Stimulated activated naive CD8-positive, alpha-beta T cell treated with anti-CD3 and anti-CD28 coated beads, Interleukin-15, amount 100 ng/mL, for 72 hours (primary cell): ENCODE data around the gene GNAL.

ENCODE experiments used
- ATAC-seq: fragments of 150-1000 bp; cut with Tn5 transposase; 2 replicates; pipeline ENCODE4 v1.10.0; 2021; ENCODE audit warnings: mild to moderate bottlenecking, moderate library complexity
- DNase-seq, 2 donors: peaks; one replicate each; pipeline ENCODE4 v3.0.0; 2021 to 2022
- H3K27ac Mint-ChIP-seq, 2 donors: one replicate each; pipeline ENCODE4 v1.8.0; 2022; ENCODE audit warnings: mild to moderate bottlenecking in 2 of 2, mixed read lengths in 2 of 2, moderate library complexity in 2 of 2
- H3K27me3 Mint-ChIP-seq: one replicate; pipeline ENCODE4 v1.8.0; 2022; ENCODE audit warnings: mixed read lengths
- H3K4me1 Mint-ChIP-seq: one replicate; pipeline ENCODE4 v1.8.0; 2022; ENCODE audit warnings: mild to moderate bottlenecking, mixed read lengths
- H3K4me3 Mint-ChIP-seq, 2 donors: one replicate each; pipeline ENCODE4 v1.8.0; 2022; ENCODE audit warnings: mild to moderate bottlenecking in 2 of 2, mixed read lengths in 2 of 2, moderate library complexity in 1 of 2
- H3K9me3 Mint-ChIP-seq, 2 donors: one replicate each; pipeline ENCODE4 v1.8.0; 2022; ENCODE audit warnings: mixed read lengths in 2 of 2

GNAL gene

GRCh38 chr18:11868230-11868629, 179.2 kb downstream of the GNAL start:
- peaks cover 6% of the 10 kb centered on the region for H3K4me1 Mint-ChIP-seq
- H3K27ac Mint-ChIP-seq = no peak overlapping the region
- H3K27me3 Mint-ChIP-seq = peaks cover 8% of the 10 kb centered on the region
- no peak for DNase-seq
- no peak for ATAC-seq
- H3K4me3 Mint-ChIP-seq = no peak overlapping the region
- H3K9me3 Mint-ChIP-seq = no peaks in the 10 kb centered on the region

GRCh38 chr18:11871501-11871900, 182.4 kb downstream of the GNAL start:
- DNase-seq = no peak
- Mint-ChIP-seq H3K27ac (no peak overlapping the region), H3K4me1 (peaks cover 6% of the 10 kb centered on the region), H3K27me3 (peaks cover 4% of the 10 kb centered on the region), H3K4me3 (no peak overlapping the region), H3K9me3 (peaks cover 0 to 7% of the 10 kb centered on the region in 2 donors)
- ATAC-seq = no peak

GRCh38 chr18:11872479-11873136, 183.5 kb downstream of the GNAL start:
- ATAC-seq (no peak), DNase-seq (no peak)
- peaks cover 6% of the 10 kb centered on the region for H3K4me1 Mint-ChIP-seq
- H3K27me3 Mint-ChIP-seq = no peaks in the 10 kb centered on the region
- H3K9me3 Mint-ChIP-seq = peaks cover 0 to 7% of the 10 kb centered on the region in 2 donors
- H3K4me3 Mint-ChIP-seq = no peak overlapping the region
- H3K27ac Mint-ChIP-seq = no peak overlapping the region

GRCh38 chr18:11873670-11874340, 184.7 kb downstream of the GNAL start:
- DNase-seq = no peak
- ATAC-seq = no peak
- Mint-ChIP-seq H3K4me1 (peaks cover 6% of the 10 kb centered on the region), H3K27ac (no peak overlapping the region), H3K9me3 (peaks cover 0 to 7% of the 10 kb centered on the region in 2 donors), H3K27me3 (no peaks in the 10 kb centered on the region), H3K4me3 (no peak overlapping the region)

GRCh38 chr18:11874676-11875075, 185.6 kb downstream of the GNAL start:
- peaks cover 6% of the 10 kb centered on the region for H3K4me1 Mint-ChIP-seq
- H3K27ac Mint-ChIP-seq = no peak overlapping the region
- no peak overlapping the region for H3K4me3 Mint-ChIP-seq
- ATAC-seq (peak; percentile 26), DNase-seq (no peak)
- peaks cover 0 to 7% of the 10 kb centered on the region in 2 donors for H3K9me3 Mint-ChIP-seq
- no peaks in the 10 kb centered on the region for H3K27me3 Mint-ChIP-seq

- ATAC-seq (no peak), DNase-seq (no peak)
- Mint-ChIP-seq H3K9me3 (peaks cover 0 to 7% of the 10 kb centered on the region in 2 donors), H3K4me3 (no peak overlapping the region), H3K27me3 (no peaks in the 10 kb centered on the region), H3K27ac (no peak overlapping the region), H3K4me1 (no peaks in the 10 kb centered on the region)
Observed at GRCh38 chr18:11877497-11878135, 188.6 kb downstream of the GNAL start.

GRCh38 chr18:11880586-11881304, 191.7 kb downstream of the GNAL start:
- Mint-ChIP-seq H3K9me3 (peaks cover 0 to under 1% of the 10 kb centered on the region in 2 donors), H3K27me3 (no peaks in the 10 kb centered on the region), H3K4me3 (no peak overlapping the region), H3K27ac (no peak overlapping the region), H3K4me1 (peaks cover 6% of the 10 kb centered on the region)
- DNase-seq (no peak), ATAC-seq (no peak)

- Mint-ChIP-seq H3K4me3 (no peak overlapping the region), H3K4me1 (peaks cover 10% of the 10 kb centered on the region), H3K9me3 (no peaks in the 10 kb centered on the region), H3K27ac (no peak overlapping the region), H3K27me3 (no peaks in the 10 kb centered on the region)
- ATAC-seq (no peak), DNase-seq (no peak)
Observed at GRCh38 chr18:11882636-11883035, 193.6 kb downstream of the GNAL start.

- no peak overlapping the region for H3K4me3 Mint-ChIP-seq
- DNase-seq (no peak), ATAC-seq (no peak)
- peaks cover 11% of the 10 kb centered on the region for H3K4me1 Mint-ChIP-seq
- no peaks in the 10 kb centered on the region for H3K27me3 Mint-ChIP-seq
- no peaks in the 10 kb centered on the region for H3K9me3 Mint-ChIP-seq
- no peak overlapping the region for H3K27ac Mint-ChIP-seq
Observed at GRCh38 chr18:11883153-11883552, 194.1 kb downstream of the GNAL start.

- H3K27ac Mint-ChIP-seq = peak overlapping the region; percentile 67 to 76
- DNase-seq = no peak
- ATAC-seq = no peak
- H3K4me3 Mint-ChIP-seq = no peak overlapping the region
- peaks cover 11% of the 10 kb centered on the region for H3K4me1 Mint-ChIP-seq
- no peaks in the 10 kb centered on the region for H3K27me3 Mint-ChIP-seq
- no peaks in the 10 kb centered on the region for H3K9me3 Mint-ChIP-seq
Observed at GRCh38 chr18:11884396-11885030, 195.4 kb downstream of the GNAL start.

- Mint-ChIP-seq H3K27me3 (no peaks in the 10 kb centered on the region), H3K4me3 (no peak overlapping the region), H3K9me3 (no peaks in the 10 kb centered on the region), H3K4me1 (peaks cover 11% of the 10 kb centered on the region), H3K27ac (no peak overlapping the region)
- ATAC-seq = no peak
- no peak for DNase-seq
Observed at GRCh38 chr18:11885278-11885947, 196.3 kb downstream of the GNAL start.

GRCh38 chr18:11886577-11887110, 197.6 kb downstream of the GNAL start:
- Mint-ChIP-seq H3K27me3 (no peaks in the 10 kb centered on the region), H3K9me3 (no peaks in the 10 kb centered on the region), H3K4me3 (no peak overlapping the region), H3K4me1 (peaks cover 11% of the 10 kb centered on the region), H3K27ac (no peak overlapping the region)
- ATAC-seq (no peak), DNase-seq (no peak)

GRCh38 chr18:11887328-11888128, 198.5 kb downstream of the GNAL start:
- no peaks in the 10 kb centered on the region for H3K9me3 Mint-ChIP-seq
- no peak overlapping the region for H3K27ac Mint-ChIP-seq
- no peaks in the 10 kb centered on the region for H3K27me3 Mint-ChIP-seq
- H3K4me1 Mint-ChIP-seq = peaks cover 11% of the 10 kb centered on the region
- ATAC-seq (no peak), DNase-seq (no peak)
- no peak overlapping the region for H3K4me3 Mint-ChIP-seq

GRCh38 chr18:11888726-11889125, 199.7 kb downstream of the GNAL start:
- no peak overlapping the region for H3K4me3 Mint-ChIP-seq
- no peak overlapping the region for H3K27ac Mint-ChIP-seq
- DNase-seq = no peak
- no peaks in the 10 kb centered on the region for H3K27me3 Mint-ChIP-seq
- no peaks in the 10 kb centered on the region for H3K9me3 Mint-ChIP-seq
- H3K4me1 Mint-ChIP-seq = peaks cover 11% of the 10 kb centered on the region
- ATAC-seq = no peak
